ENCODE measurements around the gene PHC2. TPM values are rescaled to one million over a fixed set of nuclear protein-coding genes. Genes with fewer than 3 reads are reported as not detected.

Gene PHC2
- total RNA-seq, 1 donor from 2014 or later = 69.0 TPM

GRCh38 chr1:33455539-33456501 is 24.9 kb upstream of the PHC2 start:
- peak; percentile 63 to 88 for DNase-seq (ENCODE audit: low read depth in 2 of 2)

- DNase-seq (ENCODE audit: low read depth in 2 of 2) = no peak
These were observed 23.9 kb upstream of the PHC2 start for GRCh38 chr1:33454646-33455282.

GRCh38 chr1:33446590-33446989 is 15.7 kb upstream of the PHC2 start:
- DNase-seq (ENCODE audit: low read depth in 2 of 2) = no peak

GRCh38 chr1:33445108-33445507 is 14.2 kb upstream of the PHC2 start:
- DNase-seq (ENCODE audit: low read depth in 2 of 2) = peak; percentile 47 to 73

- peak; percentile 29 to 46 for DNase-seq (ENCODE audit: low read depth in 2 of 2)
These were observed 12.8 kb upstream of the PHC2 start for GRCh38 chr1:33443705-33444180.

GRCh38 chr1:33443080-33443704 is 12.3 kb upstream of the PHC2 start:
- DNase-seq (ENCODE audit: low read depth in 2 of 2) = peak; percentile 50 to 79

- DNase-seq (ENCODE audit: low read depth in 2 of 2) = no peak
These were observed 11.2 kb upstream of the PHC2 start for GRCh38 chr1:33442141-33442540.

- no peak for DNase-seq (ENCODE audit: low read depth in 2 of 2)
These were observed 10.3 kb upstream of the PHC2 start for GRCh38 chr1:33441088-33441745.

- no peak for DNase-seq (ENCODE audit: low read depth in 2 of 2)
These were observed 8.8 kb upstream of the PHC2 start for GRCh38 chr1:33439662-33440061.

- DNase-seq (ENCODE audit: low read depth in 2 of 2) = no peak
These were observed 7.7 kb upstream of the PHC2 start for GRCh38 chr1:33438364-33439160.

GRCh38 chr1:33436557-33437285 is 5.8 kb upstream of the PHC2 start:
- no peak for DNase-seq (ENCODE audit: low read depth in 2 of 2)

GRCh38 chr1:33435096-33435820 is 4.4 kb upstream of the PHC2 start:
- peak in 1 of 2 donors; percentile 81 for DNase-seq (ENCODE audit: low read depth in 2 of 2)

GRCh38 chr1:33434363-33434750 is 3.5 kb upstream of the PHC2 start:
- DNase-seq (ENCODE audit: low read depth in 2 of 2) = peak in 1 of 2 donors; percentile 23

GRCh38 chr1:33433509-33434362 is 2.8 kb upstream of the PHC2 start:
- DNase-seq (ENCODE audit: low read depth in 2 of 2) = peak; percentile 79 to 99

GRCh38 chr1:33429856-33430691 is 821 bp downstream of the PHC2 start:
- DNase-seq (ENCODE audit: low read depth in 2 of 2) = peak; percentile 44 to 52

GRCh38 chr1:33429332-33429731 is 1.6 kb downstream of the PHC2 start:
- DNase-seq (ENCODE audit: low read depth in 2 of 2) = no peak

GRCh38 chr1:33428661-33429060 is 2.2 kb downstream of the PHC2 start:
- DNase-seq (ENCODE audit: low read depth in 2 of 2) = no peak

All from lung microvascular endothelial cell (primary cell).